Sigmoid colon (tissue), 7 donors: ENCODE measurements around the gene RHBDF2. TPM values are rescaled to one million over a fixed set of nuclear protein-coding genes. Genes with fewer than 3 reads are reported as not detected.

Experiments used
- DNase-seq: peaks from one replicate; pipeline ENCODE4 v3.0.0-alpha.2; 2019
- H3K27ac ChIP-seq, 4 donors: fragments of 200-600 bp; sonication (generic); one replicate each; pipeline ENCODE4 v1.5.1; 2016 to 2019; ENCODE audit warnings: mild to moderate bottlenecking in 1 of 4
- H3K27me3 ChIP-seq, 3 donors: fragments of 200-600 bp; sonication (generic); one replicate each; pipeline ENCODE4 v1.5.1; 2019; ENCODE audit warnings: mild to moderate bottlenecking in 1 of 3
- H3K36me3 ChIP-seq, 4 donors: fragments of 200-600 bp; sonication (generic); one replicate each; pipeline ENCODE4 v1.5.1; 2016 to 2019
- H3K4me1 ChIP-seq, 4 donors: fragments of 200-600 bp; sonication (generic); one replicate each; pipeline ENCODE4 v1.5.1; 2017 to 2019
- H3K4me3 ChIP-seq, 4 donors: fragments of 200-600 bp; sonication (generic); one replicate each; pipeline ENCODE4 v1.5.1; 2017 to 2019; ENCODE audit warnings: mild to moderate bottlenecking in 2 of 4, moderate library complexity in 1 of 4
- H3K9me3 ChIP-seq, 4 donors: fragments of 200-600 bp in 3 of 4; sonication (generic) in 3 of 4; one replicate each; pipeline versions ENCODE4 v1.5.1 to v1.6.1; 2013 to 2019
- CTCF ChIP-seq, 4 experiments: fragments of 450-650 bp in 3 of 4; fragments of 200-600 bp in 1 of 4; IDR thresholded peaks; one replicate each; pipeline ENCODE4 v1.5.1; 2016 to 2019; ENCODE audit warnings: antibody characterized with exemption in 4 of 4, mild to moderate bottlenecking in 3 of 4, moderate library complexity in 2 of 4
- EP300 ChIP-seq, 4 donors: sonication (generic); formaldehyde crosslinking; IDR thresholded peaks; one replicate each; pipeline ENCODE4 v1.6.1; 2017; ENCODE audit warnings: antibody characterized with exemption in 4 of 4
- POLR2A ChIP-seq, 2 donors: fragments of 450-650 bp; IDR thresholded peaks; one replicate each; pipeline ENCODE4 v1.6.1; 2016; ENCODE audit warnings: antibody characterized with exemption in 2 of 2, mild to moderate bottlenecking in 2 of 2, moderate library complexity in 2 of 2
- POLR2AphosphoS5 ChIP-seq, 4 donors: sonication (generic); formaldehyde crosslinking; IDR thresholded peaks; one replicate each; pipeline ENCODE4 v1.6.1; 2017; ENCODE audit warnings: antibody characterized with exemption in 4 of 4
- WGBS, 2 donors: extraction: QIAGEN DNeasy Blood & Tissue Kit; methylation state at CpG; one replicate each; pipeline ENCODE4 v1.1.7; 2013; 5-methylcytosine and 5-hydroxymethylcytosine counted together
- intact Hi-C: fragments of 100-400 bp; cut with DNase I; formaldehyde crosslinking; loops from one replicate; pipeline ENCODE4 v1.15.1; 2023
- polyA plus RNA-seq, 3 donors: library from polyadenylated mRNA; stranded (reverse); fragments of 200-250 nt; gene quantifications; one replicate each; pipeline ENCODE4 v1.2.3, GENCODE V29; 2013
- total RNA-seq, 4 donors: library from RNA; depleted of rRNA; stranded (reverse); fragments of >200 nt; gene quantifications; one replicate each; pipeline ENCODE4 v1.1.0, GENCODE V29; 2016
- donor health status: healthy with polysubstance abuse.
- donor health status: Bipolar disorder and iron deficiency.
- donor health status: healthy.

The RHBDF2 gene
- total and polyA plus RNA-seq, 7 donors: 1.2 to 35.7 (median 11.1) TPM

DNA sequence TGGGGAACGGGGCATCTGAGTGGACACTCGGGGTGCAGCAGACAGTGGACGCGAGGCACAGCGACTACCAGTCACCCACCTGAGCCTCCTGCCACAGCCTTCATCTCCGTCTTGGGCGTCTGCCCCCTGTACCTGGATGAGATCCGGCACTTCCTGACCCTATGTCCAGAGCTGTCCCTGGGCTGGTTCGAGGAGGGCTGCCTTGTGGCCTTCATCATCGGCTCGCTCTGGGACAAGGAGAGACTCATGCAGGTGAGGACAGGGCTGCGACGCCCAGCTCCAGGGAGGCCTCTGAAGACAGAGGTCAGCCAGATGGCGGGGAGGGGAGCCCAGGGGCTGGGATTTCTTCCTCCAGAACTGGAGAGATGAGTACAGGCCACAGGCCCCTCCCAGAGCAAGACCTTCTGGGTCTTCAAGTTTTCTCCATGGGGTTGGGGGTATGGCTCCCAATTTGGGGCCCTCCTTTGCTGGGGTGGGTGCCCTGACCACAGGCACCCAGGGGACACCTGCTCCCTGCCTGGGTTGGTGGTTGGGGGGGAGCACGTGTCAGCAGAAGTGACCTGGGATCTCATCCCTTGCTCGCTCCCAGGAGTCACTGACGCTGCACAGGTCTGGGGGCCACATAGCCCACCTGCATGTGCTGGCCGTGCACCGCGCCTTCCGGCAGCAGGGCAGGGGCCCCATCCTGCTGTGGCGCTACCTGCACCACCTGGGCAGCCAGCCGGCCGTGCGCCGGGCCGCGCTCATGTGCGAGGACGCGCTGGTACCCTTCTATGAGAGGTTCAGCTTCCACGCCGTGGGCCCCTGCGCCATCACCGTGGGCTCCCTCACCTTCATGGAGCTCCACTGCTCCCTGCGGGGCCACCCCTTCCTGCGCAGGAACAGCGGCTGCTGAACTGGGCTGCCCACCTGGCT is 31.9 kb downstream of the RHBDF2 start:
- Histone ChIP-seq H3K27me3 (no peaks in the 10 kb centered on the region), H3K27ac (no peak overlapping the region), H3K4me3 (no peak overlapping the region), H3K9me3 (no peaks in the 10 kb centered on the region), H3K4me1 (no peaks in the 10 kb centered on the region), H3K36me3 (peaks cover 0 to 3% (median 2%) of the 10 kb centered on the region in 4 donors)
- WGBS, 2 donors: 92 to 95% methylated on average over 38 of the region's 38 CpGs
- intact Hi-C loops: no loop called here
- DNase-seq: no peak
- TF ChIP-seq POLR2AphosphoS5 (IDR thresholded peaks at IDR 0.05) (no peak), POLR2A (IDR thresholded peaks at IDR 0.05) (no peak), CTCF (IDR thresholded peaks at IDR 0.05) (no peak), EP300 (IDR thresholded peaks at IDR 0.05) (no peak)

GRCh38 chr17:76468634-76469010 is 32.6 kb downstream of the RHBDF2 start:
- DNase-seq: no peak
- Histone ChIP-seq H3K4me3 (no peak overlapping the region), H3K27me3 (no peaks in the 10 kb centered on the region), H3K36me3 (peaks cover 0 to 3% (median under 1%) of the 10 kb centered on the region in 4 donors), H3K27ac (no peak overlapping the region), H3K9me3 (no peaks in the 10 kb centered on the region), H3K4me1 (no peaks in the 10 kb centered on the region)
- intact Hi-C loops: no loop called here
- 91 to 95% methylated on average over 14 of the region's 14 CpGs for WGBS, 2 donors
- TF ChIP-seq EP300 (IDR thresholded peaks at IDR 0.05) (no peak), POLR2AphosphoS5 (IDR thresholded peaks at IDR 0.05) (no peak), CTCF (IDR thresholded peaks at IDR 0.05) (no peak), POLR2A (IDR thresholded peaks at IDR 0.05) (no peak)

DNA sequence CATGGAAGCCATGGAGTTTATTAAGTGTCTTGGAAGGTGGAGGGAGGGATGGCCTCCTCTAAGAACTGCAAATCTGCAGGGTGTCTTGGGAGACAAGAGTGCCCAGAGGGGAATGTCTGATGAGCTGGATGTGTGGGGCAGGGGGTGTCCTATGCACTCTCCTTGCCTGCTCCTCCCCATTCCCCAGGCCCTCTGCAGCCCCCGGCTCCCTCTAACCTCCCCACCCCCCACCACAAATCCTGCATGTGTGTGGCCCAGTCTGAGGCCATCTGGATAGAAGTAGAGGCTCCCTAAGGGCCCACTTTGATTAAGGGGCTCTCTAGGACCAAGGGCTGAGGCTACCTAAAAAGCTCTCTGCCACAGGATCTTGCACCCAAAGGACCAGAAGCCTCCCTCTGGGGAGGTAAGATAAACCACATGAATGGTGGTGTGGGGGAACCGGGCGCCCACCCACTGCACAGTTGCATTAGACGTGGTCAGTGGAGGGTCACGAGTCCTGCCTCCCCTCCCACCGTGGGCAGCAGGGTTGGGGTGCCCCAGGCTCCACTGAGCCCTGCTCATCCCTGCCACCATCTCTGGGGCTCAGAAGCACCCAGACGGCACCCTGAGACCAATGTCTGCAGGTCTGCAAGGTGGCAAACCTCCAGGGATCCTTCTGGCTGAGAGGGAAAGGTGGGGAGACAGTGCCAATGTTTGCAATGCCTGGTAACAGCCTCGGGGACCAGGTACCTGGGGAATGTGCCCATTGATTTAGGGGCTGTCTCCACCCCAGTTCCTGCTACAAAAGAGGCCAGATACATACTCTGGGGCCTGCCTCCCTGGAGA is 33.2 kb downstream of the RHBDF2 start:
- no peaks in the 10 kb centered on the region for H3K27me3 ChIP-seq
- no peak for TF ChIP-seq EP300 (IDR thresholded peaks at IDR 0.05)
- TF ChIP-seq POLR2A (IDR thresholded peaks at IDR 0.05): no peak
- TF ChIP-seq CTCF (IDR thresholded peaks at IDR 0.05): no peak
- no peak for TF ChIP-seq POLR2AphosphoS5 (IDR thresholded peaks at IDR 0.05)
- intact Hi-C loops: no loop called here
- DNase-seq: no peak
- H3K4me3 ChIP-seq: no peak overlapping the region
- 69 to 70% methylated on average over 8 of the region's 8 CpGs for WGBS, 2 donors
- no peaks in the 10 kb centered on the region for H3K36me3 ChIP-seq
- H3K4me1 ChIP-seq: no peaks in the 10 kb centered on the region
- no peaks in the 10 kb centered on the region for H3K9me3 ChIP-seq
- no peak overlapping the region for H3K27ac ChIP-seq

DNA sequence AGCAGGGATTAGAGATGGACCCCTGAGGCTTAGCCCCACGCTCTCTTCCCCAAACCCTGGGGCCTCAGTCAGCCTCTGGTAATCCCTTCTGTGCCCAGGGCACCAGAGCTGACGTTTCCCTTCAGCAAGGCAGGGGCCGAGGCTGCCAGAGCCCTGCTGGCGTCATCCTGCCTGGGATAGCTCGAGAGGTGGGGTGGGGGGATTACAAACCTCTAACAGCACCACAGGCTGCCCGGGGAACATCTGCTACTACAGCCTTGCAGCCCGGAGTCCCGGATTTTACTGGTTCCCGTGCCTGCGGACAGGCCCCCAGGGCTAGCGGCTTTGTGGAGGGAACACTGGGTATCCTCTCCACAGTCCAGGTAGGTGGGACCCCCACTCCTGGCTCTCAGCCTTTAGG is 33.9 kb downstream of the RHBDF2 start, which contains the start of gene AANAT:
TSS of gene AANAT (plus strand) at position 238 of the 400 bp plus-strand sequence. CDS start 1,144 bp downstream, outside the sequence.
- Histone ChIP-seq H3K36me3 (no peaks in the 10 kb centered on the region), H3K9me3 (no peaks in the 10 kb centered on the region), H3K27me3 (no peaks in the 10 kb centered on the region), H3K4me1 (no peaks in the 10 kb centered on the region), H3K4me3 (no peak within 1 kb of the TSS), H3K27ac (no peak within 1 kb of the TSS)
- TF ChIP-seq POLR2A (IDR thresholded peaks at IDR 0.05) (no peak), CTCF (IDR thresholded peaks at IDR 0.05) (no peak), POLR2AphosphoS5 (IDR thresholded peaks at IDR 0.05) (no peak), EP300 (IDR thresholded peaks at IDR 0.05) (no peak)
- no peak for DNase-seq
- WGBS, 2 donors: 75 to 81% methylated on average over 11 of the region's 11 CpGs
- intact Hi-C loops: no loop called here
